ENCODE data around the gene PIK3IP1. TPM values are rescaled to one million over a fixed set of nuclear protein-coding genes. Genes with fewer than 3 reads are reported as not detected.

PIK3IP1 gene
- total RNA-seq, 1 donor from 2014 or later, result 13.4 TPM

DNA sequence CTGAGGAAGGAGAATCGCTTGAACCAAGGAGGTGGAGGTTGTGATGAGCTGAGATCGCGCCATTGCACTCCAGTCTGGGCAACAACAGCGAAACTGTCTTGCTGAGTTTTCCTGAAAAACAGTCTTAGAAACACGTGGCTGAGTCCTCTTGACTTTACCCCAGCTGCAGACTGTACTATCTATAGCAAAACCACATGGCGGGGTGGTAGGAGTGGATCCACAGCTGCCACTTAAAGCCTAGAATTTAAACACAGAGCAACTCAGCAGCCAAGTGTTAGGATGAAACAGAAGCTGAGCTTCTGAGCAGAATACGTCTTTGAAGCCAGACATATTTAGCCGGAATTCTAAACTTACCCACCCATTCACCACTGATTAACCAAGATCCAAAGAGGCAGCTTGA, 39.7 kb upstream of the PIK3IP1 start:
- no peak for DNase-seq (ENCODE audit: low spot score)
- H3K27ac Mint-ChIP-seq (ENCODE audit: unreplicated experiment), result no peak overlapping the region
- H3K36me3 Mint-ChIP-seq (ENCODE audit: low read depth, unreplicated experiment), result peaks cover 52% of the 10 kb centered on the region

DNA sequence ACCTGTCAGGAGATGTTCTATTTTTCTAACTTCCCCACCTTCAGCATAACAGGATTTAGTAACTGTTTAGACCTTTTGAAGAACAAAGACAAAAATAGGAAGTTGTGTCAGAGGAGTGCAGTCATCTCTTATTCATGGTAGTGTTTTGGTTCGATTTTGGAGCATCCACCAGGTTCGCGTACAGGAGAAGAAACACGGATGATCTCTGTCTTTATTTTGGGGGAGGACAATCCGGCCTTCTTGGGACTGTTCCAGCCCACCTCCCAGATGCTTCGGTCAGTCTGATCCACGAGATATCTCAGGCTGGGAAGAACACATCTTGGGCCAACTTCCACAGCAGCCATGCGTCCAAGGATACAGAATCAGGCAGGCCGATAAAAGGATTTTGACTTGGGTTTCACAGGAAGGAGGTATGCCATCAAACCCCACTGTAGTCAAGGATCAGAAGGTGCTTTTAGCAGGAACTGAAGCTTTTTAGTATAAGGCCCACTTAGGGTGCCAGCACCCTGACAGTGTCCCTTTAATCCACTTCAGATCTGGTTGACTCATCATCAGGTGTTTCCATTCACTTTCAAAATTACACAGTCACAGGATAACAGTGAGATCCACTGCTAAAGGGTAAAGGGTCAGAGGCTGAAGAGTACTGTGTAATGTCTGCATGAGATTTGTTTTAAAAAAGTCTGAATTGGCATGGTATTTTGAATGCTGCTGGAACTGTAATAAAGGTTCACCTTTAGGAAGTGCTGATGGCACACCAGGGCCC, 37.3 kb upstream of the PIK3IP1 start:
- no peaks in the 10 kb centered on the region for H3K9me3 Mint-ChIP-seq (ENCODE audit: unreplicated experiment)
- H3K27me3 Mint-ChIP-seq (ENCODE audit: unreplicated experiment), result peaks cover 2% of the 10 kb centered on the region
- no peak overlapping the region for H3K27ac Mint-ChIP-seq (ENCODE audit: unreplicated experiment)
- TF ChIP-seq, protein P1, sequence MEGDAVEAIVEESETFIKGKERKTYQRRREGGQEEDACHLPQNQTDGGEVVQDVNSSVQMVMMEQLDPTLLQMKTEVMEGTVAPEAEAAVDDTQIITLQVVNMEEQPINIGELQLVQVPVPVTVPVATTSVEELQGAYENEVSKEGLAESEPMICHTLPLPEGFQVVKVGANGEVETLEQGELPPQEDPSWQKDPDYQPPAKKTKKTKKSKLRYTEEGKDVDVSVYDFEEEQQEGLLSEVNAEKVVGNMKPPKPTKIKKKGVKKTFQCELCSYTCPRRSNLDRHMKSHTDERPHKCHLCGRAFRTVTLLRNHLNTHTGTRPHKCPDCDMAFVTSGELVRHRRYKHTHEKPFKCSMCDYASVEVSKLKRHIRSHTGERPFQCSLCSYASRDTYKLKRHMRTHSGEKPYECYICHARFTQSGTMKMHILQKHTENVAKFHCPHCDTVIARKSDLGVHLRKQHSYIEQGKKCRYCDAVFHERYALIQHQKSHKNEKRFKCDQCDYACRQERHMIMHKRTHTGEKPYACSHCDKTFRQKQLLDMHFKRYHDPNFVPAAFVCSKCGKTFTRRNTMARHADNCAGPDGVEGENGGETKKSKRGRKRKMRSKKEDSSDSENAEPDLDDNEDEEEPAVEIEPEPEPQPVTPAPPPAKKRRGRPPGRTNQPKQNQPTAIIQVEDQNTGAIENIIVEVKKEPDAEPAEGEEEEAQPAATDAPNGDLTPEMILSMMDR (IDR thresholded peaks at IDR 0.05; ENCODE audit: unreplicated experiment), result no peak
- no peak overlapping the region for H3K4me3 Mint-ChIP-seq (ENCODE audit: unreplicated experiment)
- DNase-seq (ENCODE audit: low spot score), result no peak
- H3K4me1 Mint-ChIP-seq (ENCODE audit: unreplicated experiment), result peaks cover 7% of the 10 kb centered on the region
- H3K36me3 Mint-ChIP-seq (ENCODE audit: low read depth, unreplicated experiment), result peaks cover 58% of the 10 kb centered on the region

More for the DNA sequence above, 39.7 kb upstream of the PIK3IP1 start:
- TF ChIP-seq, protein P1 (IDR thresholded peaks at IDR 0.05; ENCODE audit: unreplicated experiment), result no peak
- Mint-ChIP-seq H3K4me3 (ENCODE audit: unreplicated experiment) (no peak overlapping the region), H3K27me3 (ENCODE audit: unreplicated experiment) (peaks cover 2% of the 10 kb centered on the region), H3K9me3 (ENCODE audit: unreplicated experiment) (no peaks in the 10 kb centered on the region), H3K4me1 (ENCODE audit: unreplicated experiment) (peaks cover 7% of the 10 kb centered on the region)

DNA sequence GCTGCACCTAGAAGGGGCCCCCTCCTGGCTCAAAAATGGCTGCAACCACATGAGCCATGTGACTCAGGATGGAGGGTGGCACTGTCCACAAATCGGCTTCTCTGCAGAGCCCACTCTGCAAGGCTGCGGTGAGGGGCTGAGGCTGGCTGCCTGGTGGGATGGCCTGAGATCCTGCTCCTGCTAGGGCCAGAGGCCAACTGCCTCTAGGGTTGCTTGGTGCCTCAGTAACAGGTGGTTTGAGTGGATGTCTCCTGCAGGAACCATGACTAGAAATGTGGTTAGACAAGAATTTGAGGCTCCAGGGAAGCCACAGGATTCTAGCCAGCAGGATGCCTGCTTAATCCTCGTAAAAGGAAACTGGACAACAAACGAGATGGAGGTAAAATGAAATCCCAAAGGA, 36.7 kb upstream of the PIK3IP1 start:
- Mint-ChIP-seq H3K36me3 (ENCODE audit: low read depth, unreplicated experiment) (peaks cover 52% of the 10 kb centered on the region), H3K4me1 (ENCODE audit: unreplicated experiment) (peaks cover 7% of the 10 kb centered on the region), H3K27ac (ENCODE audit: unreplicated experiment) (no peak overlapping the region), H3K4me3 (ENCODE audit: unreplicated experiment) (no peak overlapping the region), H3K27me3 (ENCODE audit: unreplicated experiment) (peaks cover 2% of the 10 kb centered on the region), H3K9me3 (ENCODE audit: unreplicated experiment) (no peaks in the 10 kb centered on the region)
- no peak for DNase-seq (ENCODE audit: low spot score)
- TF ChIP-seq, protein P1 (IDR thresholded peaks at IDR 0.05; ENCODE audit: unreplicated experiment), result no peak

DNA sequence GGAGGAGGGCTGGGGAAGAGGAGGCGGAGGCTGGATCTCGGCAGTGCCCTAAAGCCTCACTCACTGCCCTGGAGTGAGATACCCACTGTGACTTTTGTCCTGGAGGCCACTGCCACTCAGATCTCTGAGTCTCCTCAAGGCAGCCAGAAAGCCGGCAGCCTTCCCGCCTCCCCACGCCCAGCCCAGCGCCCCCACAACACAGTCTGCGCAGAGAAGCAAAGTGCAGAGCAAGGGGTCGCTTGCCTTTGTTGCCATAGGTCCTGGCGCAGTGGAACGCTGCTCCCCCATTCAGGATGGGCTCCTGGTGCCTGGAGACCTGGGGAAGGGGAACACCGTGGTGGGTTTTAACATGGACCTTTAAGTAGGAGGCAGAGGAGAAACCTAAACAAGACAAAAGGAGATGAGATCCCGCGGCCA, 36.3 kb upstream of the PIK3IP1 start:
- Mint-ChIP-seq H3K36me3 (ENCODE audit: low read depth, unreplicated experiment) (peaks cover 47% of the 10 kb centered on the region), H3K27me3 (ENCODE audit: unreplicated experiment) (peaks cover 2% of the 10 kb centered on the region), H3K4me3 (ENCODE audit: unreplicated experiment) (no peak overlapping the region), H3K27ac (ENCODE audit: unreplicated experiment) (no peak overlapping the region), H3K4me1 (ENCODE audit: unreplicated experiment) (peaks cover 2% of the 10 kb centered on the region), H3K9me3 (ENCODE audit: unreplicated experiment) (no peaks in the 10 kb centered on the region)
- DNase-seq (ENCODE audit: low spot score), result no peak
- TF ChIP-seq, protein P1 (IDR thresholded peaks at IDR 0.05; ENCODE audit: unreplicated experiment), result no peak

DNA sequence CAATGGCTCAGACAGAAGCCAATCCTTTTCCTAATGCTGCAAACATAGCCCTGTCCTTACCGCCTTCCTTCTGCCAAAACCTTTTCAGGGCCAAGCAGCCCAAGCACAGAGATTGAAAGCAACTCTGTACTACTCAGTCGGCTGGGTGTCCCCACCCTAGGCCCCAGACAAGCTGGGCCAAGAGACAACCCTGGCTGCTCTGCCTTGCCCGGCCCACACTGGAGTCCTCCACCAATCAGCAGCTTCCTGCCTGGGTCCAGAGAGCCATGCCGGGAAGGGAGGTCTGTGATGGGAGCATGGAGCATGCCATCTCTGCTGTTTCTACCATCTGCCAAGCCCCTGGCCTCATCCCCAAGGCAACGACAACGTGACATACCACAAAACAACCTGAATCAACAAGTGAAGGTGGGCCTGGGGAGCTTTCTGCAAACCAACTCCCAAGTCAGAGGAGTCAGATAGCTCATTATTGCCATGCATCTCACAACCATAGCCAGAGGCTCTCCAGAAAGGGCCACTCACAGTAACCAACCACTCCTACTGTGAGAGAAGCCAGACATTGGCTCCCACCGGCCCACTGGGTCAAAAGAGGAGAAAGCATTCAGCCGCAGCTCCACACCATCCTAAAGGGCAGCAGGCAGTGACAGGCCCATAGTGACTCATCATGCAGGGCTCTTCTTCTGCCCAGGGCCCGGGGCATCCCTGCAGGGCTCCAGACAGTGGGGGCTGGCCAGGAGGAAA, 35.7 kb upstream of the PIK3IP1 start:
- Mint-ChIP-seq H3K27me3 (ENCODE audit: unreplicated experiment) (peaks cover 2% of the 10 kb centered on the region), H3K4me3 (ENCODE audit: unreplicated experiment) (no peak overlapping the region), H3K4me1 (ENCODE audit: unreplicated experiment) (no peaks in the 10 kb centered on the region), H3K9me3 (ENCODE audit: unreplicated experiment) (no peaks in the 10 kb centered on the region), H3K27ac (ENCODE audit: unreplicated experiment) (no peak overlapping the region), H3K36me3 (ENCODE audit: low read depth, unreplicated experiment) (peaks cover 41% of the 10 kb centered on the region)
- DNase-seq (ENCODE audit: low spot score), result no peak
- TF ChIP-seq, protein P1 (IDR thresholded peaks at IDR 0.05; ENCODE audit: unreplicated experiment), result no peak

All from endothelial cell (in vitro differentiated cells).